PFSK-1 (cell line): ENCODE data around the gene PLIN5.

ENCODE experiments used
- FOXP2 ChIP-seq: optimal IDR thresholded peaks from 2 replicates; pipeline ENCODE3; 2011; ENCODE audit warnings: borderline replicate concordance, control low read depth, inconsistent platforms; ENCODE audit not compliant: insufficient read depth; ENCODE audit errors: extremely low read length, extremely low read depth
- POLR2AphosphoS5 ChIP-seq: IDR thresholded peaks from 2 replicates; pipeline ENCODE4 v1.6.1; 2012; ENCODE audit warnings: low read depth, mild to moderate bottlenecking, control low read depth, low read length, moderate library complexity
- REST ChIP-seq, 2 experiments: IDR thresholded peaks; 2 replicates each; pipeline versions ENCODE4 v1.6.1 to v1.8.0; 2011 to 2012; ENCODE audit warnings: low read depth in 2 of 2, low read length in 2 of 2, control low read depth in 1 of 2, inconsistent platforms in 1 of 2, mild to moderate bottlenecking in 1 of 2, moderate library complexity in 1 of 2; ENCODE audit not compliant: insufficient read depth in 1 of 2
- SIN3A ChIP-seq: IDR thresholded peaks from 2 replicates; pipeline ENCODE4 v1.6.1; 2012; ENCODE audit warnings: mild to moderate bottlenecking, low read length, moderate library complexity, borderline replicate concordance; ENCODE audit not compliant: insufficient read depth
- TAF1 ChIP-seq: IDR thresholded peaks from 2 replicates; pipeline ENCODE4 v1.6.1; 2012; ENCODE audit warnings: low read length, control low read depth, borderline replicate concordance; ENCODE audit not compliant: insufficient read depth

Gene PLIN5

GRCh38 chr19:4511300-4512054 is 23.5 kb downstream of the PLIN5 start:
- TF ChIP-seq POLR2AphosphoS5 = no peak
- no peak for TF ChIP-seq FOXP2
- no peak for TF ChIP-seq TAF1
- no peak for TF ChIP-seq SIN3A
- no peak for TF ChIP-seq REST (IDR thresholded peaks at IDR 0.05; ENCODE audit: insufficient read depth in 1 of 2, low read depth in 2 of 2, low read length in 2 of 2)

GRCh38 chr19:4510435-4511255 is 24.4 kb downstream of the PLIN5 start:
- TF ChIP-seq FOXP2 (no peak), TAF1 (no peak), POLR2AphosphoS5 (no peak), SIN3A (no peak), REST (IDR thresholded peaks at IDR 0.05; ENCODE audit: insufficient read depth in 1 of 2, low read depth in 2 of 2, low read length in 2 of 2) (no peak)

- no peak for TF ChIP-seq SIN3A
- TF ChIP-seq TAF1 = no peak
- TF ChIP-seq REST (IDR thresholded peaks at IDR 0.05; ENCODE audit: insufficient read depth in 1 of 2, low read depth in 2 of 2, low read length in 2 of 2) = no peak
- TF ChIP-seq FOXP2 = no peak
- no peak for TF ChIP-seq POLR2AphosphoS5
Observed at GRCh38 chr19:4508698-4509097, 26.3 kb downstream of the PLIN5 start.

- TF ChIP-seq SIN3A (no peak), FOXP2 (no peak), TAF1 (no peak), REST (IDR thresholded peaks at IDR 0.05; ENCODE audit: insufficient read depth in 1 of 2, low read depth in 2 of 2, low read length in 2 of 2) (no peak)
Observed at GRCh38 chr19:4507804-4508203, 27.2 kb downstream of the PLIN5 start.
